ENCODE data around the gene NF1. TPM values are rescaled to one million over a fixed set of nuclear protein-coding genes. Genes with fewer than 3 reads are reported as not detected.
A peak's percentile ranks its signal among the peaks of the same experiment; 100 is the strongest.
"Not testable (repeated sequence)": the region's sequence is repeated elsewhere in the genome, so short reads cannot be mapped to it uniquely, and the experiment has no call there.

The NF1 gene
- total RNA-seq, 1 experiment from 2014 or later, result 35.4 TPM

DNA sequence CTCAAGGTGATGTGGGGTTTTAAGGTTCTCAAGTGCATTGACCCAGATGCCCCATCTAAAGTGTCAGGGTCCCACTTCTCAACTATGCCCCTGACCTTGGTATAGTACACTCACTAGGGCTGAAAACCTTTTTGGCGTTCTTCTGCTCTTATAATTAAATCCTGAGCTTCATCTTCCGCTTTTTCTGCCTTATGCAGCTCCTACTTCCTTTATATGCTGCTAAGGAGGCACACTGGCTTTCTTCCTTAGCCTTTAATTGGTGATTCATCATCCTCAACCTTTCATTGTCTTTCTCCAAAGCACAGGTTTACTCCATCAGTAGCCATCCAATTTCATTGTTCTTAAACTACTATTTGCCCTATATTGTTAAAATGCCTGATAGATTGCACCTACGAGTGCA is 5.3 kb upstream of the NF1 start:
- TF ChIP-seq TEAD1 (CRISPR knock-in tag; IDR thresholded peaks at IDR 0.05) (no peak), NFATC4 (CRISPR knock-in tag; IDR thresholded peaks at IDR 0.05) (no peak), ZNF423 (CRISPR knock-in tag; IDR thresholded peaks at IDR 0.05) (no peak), KAT7 (CRISPR knock-in tag; IDR thresholded peaks at IDR 0.05; ENCODE audit: borderline replicate concordance) (no peak), HMGA2 (CRISPR knock-in tag; IDR thresholded peaks at IDR 0.05) (no peak), GTF2I (CRISPR knock-in tag; conservative IDR thresholded peaks at IDR 0.05) (no peak)
- TF ChIP-seq, protein P1, sequence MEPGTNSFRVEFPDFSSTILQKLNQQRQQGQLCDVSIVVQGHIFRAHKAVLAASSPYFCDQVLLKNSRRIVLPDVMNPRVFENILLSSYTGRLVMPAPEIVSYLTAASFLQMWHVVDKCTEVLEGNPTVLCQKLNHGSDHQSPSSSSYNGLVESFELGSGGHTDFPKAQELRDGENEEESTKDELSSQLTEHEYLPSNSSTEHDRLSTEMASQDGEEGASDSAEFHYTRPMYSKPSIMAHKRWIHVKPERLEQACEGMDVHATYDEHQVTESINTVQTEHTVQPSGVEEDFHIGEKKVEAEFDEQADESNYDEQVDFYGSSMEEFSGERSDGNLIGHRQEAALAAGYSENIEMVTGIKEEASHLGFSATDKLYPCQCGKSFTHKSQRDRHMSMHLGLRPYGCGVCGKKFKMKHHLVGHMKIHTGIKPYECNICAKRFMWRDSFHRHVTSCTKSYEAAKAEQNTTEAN (CRISPR knock-in tag; IDR thresholded peaks at IDR 0.05), result no peak
- TF ChIP-seq, protein P2, sequence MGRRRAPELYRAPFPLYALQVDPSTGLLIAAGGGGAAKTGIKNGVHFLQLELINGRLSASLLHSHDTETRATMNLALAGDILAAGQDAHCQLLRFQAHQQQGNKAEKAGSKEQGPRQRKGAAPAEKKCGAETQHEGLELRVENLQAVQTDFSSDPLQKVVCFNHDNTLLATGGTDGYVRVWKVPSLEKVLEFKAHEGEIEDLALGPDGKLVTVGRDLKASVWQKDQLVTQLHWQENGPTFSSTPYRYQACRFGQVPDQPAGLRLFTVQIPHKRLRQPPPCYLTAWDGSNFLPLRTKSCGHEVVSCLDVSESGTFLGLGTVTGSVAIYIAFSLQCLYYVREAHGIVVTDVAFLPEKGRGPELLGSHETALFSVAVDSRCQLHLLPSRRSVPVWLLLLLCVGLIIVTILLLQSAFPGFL (CRISPR knock-in tag; IDR thresholded peaks at IDR 0.05; ENCODE audit: borderline replicate concordance), result no peak
- TF ChIP-seq, protein P3, sequence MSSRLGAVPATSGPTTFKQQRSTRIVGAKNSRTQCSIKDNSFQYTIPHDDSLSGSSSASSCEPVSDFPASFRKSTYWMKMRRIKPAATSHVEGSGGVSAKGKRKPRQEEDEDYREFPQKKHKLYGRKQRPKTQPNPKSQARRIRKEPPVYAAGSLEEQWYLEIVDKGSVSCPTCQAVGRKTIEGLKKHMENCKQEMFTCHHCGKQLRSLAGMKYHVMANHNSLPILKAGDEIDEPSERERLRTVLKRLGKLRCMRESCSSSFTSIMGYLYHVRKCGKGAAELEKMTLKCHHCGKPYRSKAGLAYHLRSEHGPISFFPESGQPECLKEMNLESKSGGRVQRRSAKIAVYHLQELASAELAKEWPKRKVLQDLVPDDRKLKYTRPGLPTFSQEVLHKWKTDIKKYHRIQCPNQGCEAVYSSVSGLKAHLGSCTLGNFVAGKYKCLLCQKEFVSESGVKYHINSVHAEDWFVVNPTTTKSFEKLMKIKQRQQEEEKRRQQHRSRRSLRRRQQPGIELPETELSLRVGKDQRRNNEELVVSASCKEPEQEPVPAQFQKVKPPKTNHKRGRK (CRISPR knock-in tag; IDR thresholded peaks at IDR 0.05; ENCODE audit: borderline replicate concordance), result no peak
- no peak overlapping the region for H3K27ac Mint-ChIP-seq
- H3K4me3 Mint-ChIP-seq, result no peak overlapping the region
- no peaks in the 10 kb centered on the region for H3K9me3 Mint-ChIP-seq
- ChIA-PET CTCF (interaction anchor here (2.0 kb wide), 1 partner anchor 21 kb away, joined by 8 read pairs; no protein-coding TSS in a partner anchor), POLR2A (no interaction called here)
- DNase-seq (ENCODE audit: low spot score) (no peak), ATAC-seq (no peak)
- H3K4me1 Mint-ChIP-seq, result peaks cover 10% of the 10 kb centered on the region
- no peaks in the 10 kb centered on the region for H3K36me3 Mint-ChIP-seq
- H3K27me3 Mint-ChIP-seq (ENCODE audit: low read depth), result no peaks in the 10 kb centered on the region

DNA sequence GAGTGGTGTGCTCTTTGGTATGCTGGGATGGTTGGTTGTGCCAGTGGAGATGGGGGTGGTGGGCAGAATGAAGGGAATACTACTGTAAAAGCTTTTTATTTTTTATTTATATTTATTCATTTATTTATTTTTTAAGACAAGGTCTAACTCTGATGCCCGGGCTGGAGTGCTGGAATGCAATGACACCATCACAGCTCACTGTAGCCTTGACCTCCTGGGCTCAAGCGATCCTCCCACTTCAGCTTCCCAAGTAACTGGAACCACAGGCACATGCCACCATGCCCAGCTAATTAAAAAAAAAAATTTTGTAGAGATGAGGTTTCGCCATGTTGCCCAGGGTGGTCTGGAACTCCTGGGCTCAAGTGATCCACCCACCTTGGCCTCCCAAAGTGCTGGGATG is 4.1 kb upstream of the NF1 start:
- H3K4me1 Mint-ChIP-seq, result peaks cover 10% of the 10 kb centered on the region
- H3K4me3 Mint-ChIP-seq; H3K27me3 Mint-ChIP-seq (ENCODE audit: low read depth); POLR2A ChIA-PET; H3K9me3 Mint-ChIP-seq; H3K27ac Mint-ChIP-seq; ATAC-seq; DNase-seq (ENCODE audit: low spot score); H3K36me3 Mint-ChIP-seq: not testable (repeated sequence)
- CTCF ChIA-PET, result interaction anchor here (1.1 kb wide), 1 partner anchor 118 kb away, joined by 3 read pairs; no protein-coding TSS in a partner anchor

DNA sequence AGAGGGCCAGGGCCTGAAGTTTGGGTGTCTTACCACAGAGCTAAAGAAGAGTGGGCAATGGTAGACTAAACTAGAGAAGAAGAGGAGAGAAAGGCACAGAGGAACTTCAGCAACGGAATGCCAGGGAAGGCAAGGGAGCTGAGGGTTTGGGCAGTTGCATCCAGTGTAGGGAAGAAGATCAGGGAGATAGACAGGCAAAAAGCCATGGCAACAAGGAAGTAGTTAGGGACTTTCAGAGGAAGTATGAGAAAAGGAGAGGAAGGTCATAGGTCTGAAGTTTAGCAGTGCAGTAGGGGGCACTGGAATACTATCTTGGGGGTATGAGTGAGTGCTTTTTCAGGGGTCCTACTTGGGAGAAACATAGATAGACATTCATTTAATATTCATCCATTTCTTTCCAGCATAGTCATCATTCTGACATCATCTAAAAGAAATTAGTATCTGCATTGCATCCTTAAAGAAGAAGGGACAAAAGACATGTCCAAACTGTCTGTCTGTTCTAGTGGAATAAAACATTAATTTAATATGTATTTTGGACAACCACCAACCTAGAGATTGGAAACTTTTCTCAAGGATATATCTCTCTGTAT is 2.2 kb upstream of the NF1 start:
- no peaks in the 10 kb centered on the region for H3K36me3 Mint-ChIP-seq
- no peak for ATAC-seq
- CTCF ChIA-PET, result no interaction called here
- peak overlapping the region; percentile 36; the same call in 1 of the 2 replicates for H3K27ac Mint-ChIP-seq
- H3K9me3 Mint-ChIP-seq, result no peaks in the 10 kb centered on the region
- H3K4me3 Mint-ChIP-seq, result no peak overlapping the region
- H3K27me3 Mint-ChIP-seq (ENCODE audit: low read depth), result no peaks in the 10 kb centered on the region
- peaks cover 21% of the 10 kb centered on the region for H3K4me1 Mint-ChIP-seq
- POLR2A ChIA-PET, result no interaction called here
- no peak for DNase-seq (ENCODE audit: low spot score)
- TF ChIP-seq, protein P4, sequence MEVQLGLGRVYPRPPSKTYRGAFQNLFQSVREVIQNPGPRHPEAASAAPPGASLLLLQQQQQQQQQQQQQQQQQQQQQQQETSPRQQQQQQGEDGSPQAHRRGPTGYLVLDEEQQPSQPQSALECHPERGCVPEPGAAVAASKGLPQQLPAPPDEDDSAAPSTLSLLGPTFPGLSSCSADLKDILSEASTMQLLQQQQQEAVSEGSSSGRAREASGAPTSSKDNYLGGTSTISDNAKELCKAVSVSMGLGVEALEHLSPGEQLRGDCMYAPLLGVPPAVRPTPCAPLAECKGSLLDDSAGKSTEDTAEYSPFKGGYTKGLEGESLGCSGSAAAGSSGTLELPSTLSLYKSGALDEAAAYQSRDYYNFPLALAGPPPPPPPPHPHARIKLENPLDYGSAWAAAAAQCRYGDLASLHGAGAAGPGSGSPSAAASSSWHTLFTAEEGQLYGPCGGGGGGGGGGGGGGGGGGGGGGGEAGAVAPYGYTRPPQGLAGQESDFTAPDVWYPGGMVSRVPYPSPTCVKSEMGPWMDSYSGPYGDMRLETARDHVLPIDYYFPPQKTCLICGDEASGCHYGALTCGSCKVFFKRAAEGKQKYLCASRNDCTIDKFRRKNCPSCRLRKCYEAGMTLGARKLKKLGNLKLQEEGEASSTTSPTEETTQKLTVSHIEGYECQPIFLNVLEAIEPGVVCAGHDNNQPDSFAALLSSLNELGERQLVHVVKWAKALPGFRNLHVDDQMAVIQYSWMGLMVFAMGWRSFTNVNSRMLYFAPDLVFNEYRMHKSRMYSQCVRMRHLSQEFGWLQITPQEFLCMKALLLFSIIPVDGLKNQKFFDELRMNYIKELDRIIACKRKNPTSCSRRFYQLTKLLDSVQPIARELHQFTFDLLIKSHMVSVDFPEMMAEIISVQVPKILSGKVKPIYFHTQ (CRISPR knock-in tag; IDR thresholded peaks at IDR 0.05), result no peak
- TF ChIP-seq NR1H2 (CRISPR knock-in tag; IDR thresholded peaks at IDR 0.05), result no peak
- TF ChIP-seq HMGA2 (CRISPR knock-in tag; IDR thresholded peaks at IDR 0.05), result no peak
- no peak for TF ChIP-seq NFATC4 (CRISPR knock-in tag; IDR thresholded peaks at IDR 0.05)
- TF ChIP-seq TCF7 (CRISPR knock-in tag; IDR thresholded peaks at IDR 0.05; ENCODE audit: low read depth), result no peak
- no peak for TF ChIP-seq ZNF138 (CRISPR knock-in tag; conservative IDR thresholded peaks at IDR 0.05)
- TF ChIP-seq, protein P5, sequence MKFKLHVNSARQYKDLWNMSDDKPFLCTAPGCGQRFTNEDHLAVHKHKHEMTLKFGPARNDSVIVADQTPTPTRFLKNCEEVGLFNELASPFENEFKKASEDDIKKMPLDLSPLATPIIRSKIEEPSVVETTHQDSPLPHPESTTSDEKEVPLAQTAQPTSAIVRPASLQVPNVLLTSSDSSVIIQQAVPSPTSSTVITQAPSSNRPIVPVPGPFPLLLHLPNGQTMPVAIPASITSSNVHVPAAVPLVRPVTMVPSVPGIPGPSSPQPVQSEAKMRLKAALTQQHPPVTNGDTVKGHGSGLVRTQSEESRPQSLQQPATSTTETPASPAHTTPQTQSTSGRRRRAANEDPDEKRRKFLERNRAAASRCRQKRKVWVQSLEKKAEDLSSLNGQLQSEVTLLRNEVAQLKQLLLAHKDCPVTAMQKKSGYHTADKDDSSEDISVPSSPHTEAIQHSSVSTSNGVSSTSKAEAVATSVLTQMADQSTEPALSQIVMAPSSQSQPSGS (CRISPR knock-in tag; IDR thresholded peaks at IDR 0.05; ENCODE audit: borderline replicate concordance, low read depth), result no peak
- TF ChIP-seq IRF2 (CRISPR knock-in tag; IDR thresholded peaks at IDR 0.05; ENCODE audit: borderline replicate concordance, low read depth), result no peak
- TF ChIP-seq, protein P6, sequence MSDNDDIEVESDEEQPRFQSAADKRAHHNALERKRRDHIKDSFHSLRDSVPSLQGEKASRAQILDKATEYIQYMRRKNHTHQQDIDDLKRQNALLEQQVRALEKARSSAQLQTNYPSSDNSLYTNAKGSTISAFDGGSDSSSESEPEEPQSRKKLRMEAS (CRISPR knock-in tag; IDR thresholded peaks at IDR 0.05), result no peak
- TF ChIP-seq TEAD1 (CRISPR knock-in tag; IDR thresholded peaks at IDR 0.05), result no peak
- TF ChIP-seq, protein P7, sequence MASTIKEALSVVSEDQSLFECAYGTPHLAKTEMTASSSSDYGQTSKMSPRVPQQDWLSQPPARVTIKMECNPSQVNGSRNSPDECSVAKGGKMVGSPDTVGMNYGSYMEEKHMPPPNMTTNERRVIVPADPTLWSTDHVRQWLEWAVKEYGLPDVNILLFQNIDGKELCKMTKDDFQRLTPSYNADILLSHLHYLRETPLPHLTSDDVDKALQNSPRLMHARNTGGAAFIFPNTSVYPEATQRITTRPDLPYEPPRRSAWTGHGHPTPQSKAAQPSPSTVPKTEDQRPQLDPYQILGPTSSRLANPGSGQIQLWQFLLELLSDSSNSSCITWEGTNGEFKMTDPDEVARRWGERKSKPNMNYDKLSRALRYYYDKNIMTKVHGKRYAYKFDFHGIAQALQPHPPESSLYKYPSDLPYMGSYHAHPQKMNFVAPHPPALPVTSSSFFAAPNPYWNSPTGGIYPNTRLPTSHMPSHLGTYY (CRISPR knock-in tag; IDR thresholded peaks at IDR 0.05), result no peak
- TF ChIP-seq ESRRA (CRISPR knock-in tag; IDR thresholded peaks at IDR 0.05; ENCODE audit: borderline replicate concordance), result no peak
